GM19324 (cell line): Measurements from ENCODE around the gene BMP8B.
"Not testable (repeated sequence)": the region's sequence is repeated elsewhere in the genome, so short reads cannot be mapped to it uniquely, and the experiment has no call there.

Experiments
- ATAC-seq: cut with Tn5 transposase; IDR thresholded peaks from one replicate; pipeline ENCODE4 v1.9.1; 2021; ENCODE audit warnings: mild to moderate bottlenecking, moderate library complexity; ENCODE audit not compliant: unreplicated experiment, low FRiP score

Gene BMP8B

GRCh38 chr1:39816415-39817090 lies 27.9 kb upstream of the BMP8B start:
- ATAC-seq = no peak

GRCh38 chr1:39812913-39813312 lies 24.2 kb upstream of the BMP8B start:
- ATAC-seq = no peak

- no peak for ATAC-seq
Measured at GRCh38 chr1:39808784-39809517, 20.3 kb upstream of the BMP8B start.

- no peak for ATAC-seq
Measured at GRCh38 chr1:39805385-39805784, 16.7 kb upstream of the BMP8B start.

GRCh38 chr1:39802496-39803260 lies 14.0 kb upstream of the BMP8B start:
- no peak for ATAC-seq

- no peak for ATAC-seq
Measured at GRCh38 chr1:39800471-39800835, 11.8 kb upstream of the BMP8B start.

- ATAC-seq = peak; percentile 61
Measured at GRCh38 chr1:39799770-39800470, 11.3 kb upstream of the BMP8B start.

- peak; percentile 77 for ATAC-seq
Measured at GRCh38 chr1:39798859-39799769, 10.4 kb upstream of the BMP8B start.

GRCh38 chr1:39795651-39796050 lies 7.0 kb upstream of the BMP8B start:
- no peak for ATAC-seq

GRCh38 chr1:39791838-39792237 lies 3.2 kb upstream of the BMP8B start:
- ATAC-seq = no peak

- no peak for ATAC-seq
Measured at GRCh38 chr1:39789571-39790110, 976 bp upstream of the BMP8B start.

- ATAC-seq = no peak
Measured at GRCh38 chr1:39788426-39788757, 273 bp downstream of the BMP8B start.

GRCh38 chr1:39787964-39788363 lies 701 bp downstream of the BMP8B start:
- ATAC-seq = not testable (repeated sequence)

GRCh38 chr1:39787468-39787867 lies 1.2 kb downstream of the BMP8B start:
- ATAC-seq = no peak

GRCh38 chr1:39787108-39787375 lies 1.6 kb downstream of the BMP8B start:
- ATAC-seq = not testable (repeated sequence)

GRCh38 chr1:39786303-39787107 lies 2.2 kb downstream of the BMP8B start:
- ATAC-seq = not testable (repeated sequence)

GRCh38 chr1:39782685-39783084 lies 6.0 kb downstream of the BMP8B start:
- ATAC-seq = not testable (repeated sequence)

- ATAC-seq = no peak
Measured at GRCh38 chr1:39782103-39782502, 6.6 kb downstream of the BMP8B start.

GRCh38 chr1:39781349-39781715 lies 7.3 kb downstream of the BMP8B start:
- no peak for ATAC-seq
